CD4-positive, alpha-beta T cell treated with Interleukin-10 for 1 hour (primary cell): ENCODE measurements around the gene ZNF692.
"Not testable (repeated sequence)": the region's sequence is repeated elsewhere in the genome, so short reads cannot be mapped to it uniquely, and the experiment has no call there.

Experiments used
- DNase-seq: peaks from one replicate; pipeline ENCODE4 v3.0.0-alpha.2; 2020

Gene ZNF692

GRCh38 chr1:248849152-248849551 is 9.7 kb downstream of the ZNF692 start:
- no peak for DNase-seq

- DNase-seq = no peak
Measured at GRCh38 chr1:248848602-248849001, 10.3 kb downstream of the ZNF692 start.

- DNase-seq = no peak
Measured at GRCh38 chr1:248847956-248848561, 10.8 kb downstream of the ZNF692 start.

- DNase-seq = no peak
Measured at GRCh38 chr1:248847181-248847955, 11.5 kb downstream of the ZNF692 start.

- DNase-seq = no peak
Measured at GRCh38 chr1:248844526-248844925, 14.4 kb downstream of the ZNF692 start.

GRCh38 chr1:248843687-248844086 is 15.2 kb downstream of the ZNF692 start:
- no peak for DNase-seq

- no peak for DNase-seq
Measured at GRCh38 chr1:248842781-248843331, 16.0 kb downstream of the ZNF692 start.

GRCh38 chr1:248841702-248842395 is 17.0 kb downstream of the ZNF692 start:
- DNase-seq = peak; percentile 64

GRCh38 chr1:248840946-248841345 is 17.9 kb downstream of the ZNF692 start:
- no peak for DNase-seq

GRCh38 chr1:248839168-248839555 is 19.7 kb downstream of the ZNF692 start:
- no peak for DNase-seq

- peak; percentile 91 for DNase-seq
Measured at GRCh38 chr1:248838357-248839167, 20.3 kb downstream of the ZNF692 start.

GRCh38 chr1:248837781-248838356 is 21.0 kb downstream of the ZNF692 start, which contains the start of gene ZNF672:
TSS of gene ZNF672 (plus strand) at chr1:248838224. CDS start at chr1:248847275, 9,051 bp downstream.
- DNase-seq = peak; percentile 95

- no peak for DNase-seq
Measured at GRCh38 chr1:248837045-248837780, 21.7 kb downstream of the ZNF692 start.

GRCh38 chr1:248834343-248834940 is 24.4 kb downstream of the ZNF692 start:
- no peak for DNase-seq

GRCh38 chr1:248831842-248832241 is 27.0 kb downstream of the ZNF692 start:
- no peak for DNase-seq

GRCh38 chr1:248830718-248831017 is 28.2 kb downstream of the ZNF692 start:
- not testable (repeated sequence) for DNase-seq

- DNase-seq = no peak
Measured at GRCh38 chr1:248828845-248829244, 30.0 kb downstream of the ZNF692 start.

- DNase-seq = peak; percentile 92
Measured at GRCh38 chr1:248825909-248826760, 32.8 kb downstream of the ZNF692 start, which contains the start of gene SH3BP5L. TSS of gene SH3BP5L (minus strand) at chr1:248825915. CDS start at chr1:248824935, 980 bp downstream.

GRCh38 chr1:248825573-248825908 is 33.3 kb downstream of the ZNF692 start:
- no peak for DNase-seq

GRCh38 chr1:248825136-248825535 is 33.7 kb downstream of the ZNF692 start:
- DNase-seq = no peak
